Tibial nerve (tissue), 3 donors: ENCODE results near the gene EXOSC9.

Source experiments
- CTCF ChIP-seq, 5 experiments: fragments of 200-600 bp in 3 of 5; fragments of 450-650 bp in 2 of 5; sonication (generic) in 3 of 5; IDR thresholded peaks; one replicate each; pipeline ENCODE4 v1.5.1; 2016 to 2019; ENCODE audit warnings: antibody characterized with exemption in 5 of 5, mild to moderate bottlenecking in 3 of 5, moderate library complexity in 2 of 5
- POLR2A ChIP-seq, 2 donors: fragments of 450-650 bp; IDR thresholded peaks; one replicate each; pipeline ENCODE4 v1.6.1; 2017; ENCODE audit warnings: antibody characterized with exemption in 2 of 2, mild to moderate bottlenecking in 2 of 2, moderate library complexity in 2 of 2

DNA sequence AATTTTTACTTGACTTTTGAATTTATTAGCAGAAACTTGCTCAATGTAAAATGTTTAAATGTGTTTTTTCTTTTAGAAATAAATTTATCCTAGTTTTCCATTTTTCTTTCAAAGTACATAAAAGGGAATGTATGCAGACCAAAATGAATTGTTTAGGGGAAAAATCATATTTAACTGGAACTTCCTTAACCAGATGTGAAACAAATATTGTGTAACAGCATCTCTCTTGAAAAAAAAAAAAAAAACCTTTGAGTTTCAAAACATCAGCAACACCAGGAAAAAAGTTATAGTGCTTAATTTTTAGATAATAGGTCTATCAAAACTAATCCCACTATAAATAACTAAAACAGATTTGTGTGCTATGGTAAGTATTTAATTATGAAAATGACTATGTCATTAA is 37.0 kb downstream of the EXOSC9 start:
- no peak for TF ChIP-seq POLR2A (IDR thresholded peaks at IDR 0.05)
- TF ChIP-seq CTCF (IDR thresholded peaks at IDR 0.05): no peak
